GM12891 (cell line): Measurements from ENCODE around the gene CPNE5.

Source experiments
- PAX5 ChIP-seq: IDR thresholded peaks from 2 replicates; pipeline ENCODE4 v1.6.1; 2011; ENCODE audit warnings: low read length, moderate library complexity, mild to moderate bottlenecking; ENCODE audit not compliant: insufficient read depth, severe bottlenecking
- POLR2A ChIP-seq: IDR thresholded peaks from 2 replicates; pipeline ENCODE4 v1.6.1; 2011; ENCODE audit warnings: low read depth, low read length, control low read depth
- POLR2AphosphoS5 ChIP-seq: IDR thresholded peaks from 2 replicates; pipeline ENCODE4 v1.6.1; 2011; ENCODE audit warnings: low read depth, low read length, control low read depth
- POU2F2 ChIP-seq: IDR thresholded peaks from 2 replicates; pipeline ENCODE4 v1.6.1; 2011; ENCODE audit warnings: low read depth, mild to moderate bottlenecking, control low read depth, low read length, moderate library complexity
- SPI1 ChIP-seq: IDR thresholded peaks from 2 replicates; pipeline ENCODE4 v1.6.1; 2011; ENCODE audit warnings: low read depth, low read length, control low read depth
- TAF1 ChIP-seq: IDR thresholded peaks from 2 replicates; pipeline ENCODE4 v1.6.1; 2011; ENCODE audit warnings: low read depth, low read length, control low read depth

DNA sequence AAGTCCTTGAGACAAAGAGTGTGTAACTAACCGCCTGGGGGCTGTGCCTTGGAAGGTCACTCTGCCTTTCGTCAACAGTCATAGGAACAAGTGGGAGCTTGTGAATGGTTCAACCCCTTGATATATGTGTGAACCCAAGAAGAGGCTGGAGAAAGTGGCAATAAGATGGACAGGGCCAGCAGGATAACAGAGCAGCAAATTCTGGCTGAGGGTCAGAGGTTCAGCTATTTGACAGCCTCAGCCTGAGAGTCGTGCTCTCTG lies 54.9 kb downstream of the CPNE5 start:
- no peak for TF ChIP-seq POLR2A
- no peak for TF ChIP-seq TAF1
- no peak for TF ChIP-seq POLR2AphosphoS5
- TF ChIP-seq SPI1, result no peak
- no peak for TF ChIP-seq POU2F2
- TF ChIP-seq PAX5, result no peak
